ENCODE data around the gene LRCH4.

- TF ChIP-seq, protein P1, sequence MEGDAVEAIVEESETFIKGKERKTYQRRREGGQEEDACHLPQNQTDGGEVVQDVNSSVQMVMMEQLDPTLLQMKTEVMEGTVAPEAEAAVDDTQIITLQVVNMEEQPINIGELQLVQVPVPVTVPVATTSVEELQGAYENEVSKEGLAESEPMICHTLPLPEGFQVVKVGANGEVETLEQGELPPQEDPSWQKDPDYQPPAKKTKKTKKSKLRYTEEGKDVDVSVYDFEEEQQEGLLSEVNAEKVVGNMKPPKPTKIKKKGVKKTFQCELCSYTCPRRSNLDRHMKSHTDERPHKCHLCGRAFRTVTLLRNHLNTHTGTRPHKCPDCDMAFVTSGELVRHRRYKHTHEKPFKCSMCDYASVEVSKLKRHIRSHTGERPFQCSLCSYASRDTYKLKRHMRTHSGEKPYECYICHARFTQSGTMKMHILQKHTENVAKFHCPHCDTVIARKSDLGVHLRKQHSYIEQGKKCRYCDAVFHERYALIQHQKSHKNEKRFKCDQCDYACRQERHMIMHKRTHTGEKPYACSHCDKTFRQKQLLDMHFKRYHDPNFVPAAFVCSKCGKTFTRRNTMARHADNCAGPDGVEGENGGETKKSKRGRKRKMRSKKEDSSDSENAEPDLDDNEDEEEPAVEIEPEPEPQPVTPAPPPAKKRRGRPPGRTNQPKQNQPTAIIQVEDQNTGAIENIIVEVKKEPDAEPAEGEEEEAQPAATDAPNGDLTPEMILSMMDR (IDR thresholded peaks at IDR 0.05; ENCODE audit: insufficient read depth, low read length, poor library complexity, severe bottlenecking): no peak
- no peak for TF ChIP-seq EZH2phosphoT487 (conservative IDR thresholded peaks at IDR 0.05; ENCODE audit: low read length)
These were observed 24.3 kb downstream of the LRCH4 start for GRCh38 chr7:100561491-100562194.

Measured in SU-DHL-6 (cell line).